ENCODE measurements around the gene HHLA2.
A peak's percentile ranks its signal among the peaks of the same experiment; 100 is the strongest.

HHLA2 gene

DNA sequence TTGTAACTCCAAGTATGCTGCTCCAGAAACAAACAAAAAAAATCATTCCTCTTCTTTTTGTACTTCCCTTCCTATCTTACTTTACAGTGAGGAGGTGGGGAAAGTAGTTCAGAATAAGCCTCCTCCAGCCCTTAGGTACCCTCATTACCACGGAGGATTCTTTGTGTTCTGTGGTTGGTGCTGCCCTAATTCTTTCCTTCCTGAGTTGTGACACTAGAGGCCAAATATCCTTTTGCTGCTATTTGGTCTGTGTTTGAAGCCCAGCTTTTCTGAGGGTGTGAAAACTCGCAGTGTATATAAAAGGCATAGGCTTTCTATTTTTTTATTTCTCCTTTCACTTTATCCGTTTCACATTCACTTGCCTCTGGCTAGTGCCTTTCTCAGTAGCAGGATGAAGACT lies 98.2 kb downstream of the HHLA2 start:
- DNase-seq, result no peak

DNA sequence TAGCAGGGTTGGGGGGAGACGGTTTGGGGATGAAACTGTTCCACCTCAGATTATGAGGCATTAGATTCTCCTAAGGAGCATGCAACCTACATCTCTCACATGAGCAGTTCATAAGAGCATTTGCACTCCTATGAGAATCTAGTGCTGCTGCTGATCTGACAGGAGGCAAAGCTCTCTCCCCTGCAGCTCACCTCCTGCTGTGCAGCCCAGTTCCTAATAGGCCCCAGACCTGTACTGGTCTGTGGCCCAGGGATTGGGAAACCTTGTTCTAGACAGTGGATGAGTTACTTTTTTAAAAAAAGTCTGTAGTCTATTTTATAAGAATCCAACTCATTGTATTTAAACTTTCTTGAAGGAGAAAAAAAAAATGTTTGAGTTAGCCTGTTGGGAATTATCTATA lies 100.0 kb downstream of the HHLA2 start:
- no peak for DNase-seq

DNA sequence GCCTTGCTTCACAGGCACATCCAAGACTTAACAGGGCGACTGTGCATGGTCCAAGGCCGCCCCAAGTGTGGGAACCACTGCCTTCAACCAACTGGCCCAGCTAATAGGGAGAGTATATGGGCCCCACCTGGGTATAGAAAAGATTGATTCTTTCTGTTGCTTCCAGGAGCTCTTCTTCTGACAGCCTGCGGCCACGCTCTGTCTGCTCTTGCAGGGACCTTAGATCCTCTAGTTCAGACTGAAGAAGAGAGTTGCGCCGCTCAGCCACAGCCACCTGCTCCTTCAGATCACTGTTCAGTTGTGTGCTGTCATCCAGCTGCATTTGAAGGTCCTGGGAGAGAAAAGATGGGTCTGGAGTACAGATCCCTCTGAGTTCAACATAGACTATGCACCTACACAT lies 102.2 kb downstream of the HHLA2 start:
- DNase-seq, result no peak

DNA sequence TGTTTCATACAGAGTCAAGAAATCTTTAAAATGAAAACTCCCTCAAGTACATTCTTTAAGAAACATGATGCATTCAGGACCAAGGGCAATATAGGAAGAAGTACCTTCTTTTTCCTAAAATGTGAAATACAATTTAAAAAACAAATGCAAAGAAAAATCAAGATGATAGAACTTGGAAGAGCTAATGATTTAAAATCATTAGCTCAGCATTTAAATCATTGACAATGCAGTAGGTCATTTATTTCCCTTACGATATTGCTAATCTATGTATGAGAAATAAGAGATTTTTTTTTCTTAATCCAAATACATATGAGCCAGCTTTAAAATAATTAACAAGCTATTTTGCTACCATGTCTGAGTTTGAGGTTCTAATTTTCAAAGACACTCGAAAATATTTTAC lies 105.5 kb downstream of the HHLA2 start:
- no peak for DNase-seq

DNA sequence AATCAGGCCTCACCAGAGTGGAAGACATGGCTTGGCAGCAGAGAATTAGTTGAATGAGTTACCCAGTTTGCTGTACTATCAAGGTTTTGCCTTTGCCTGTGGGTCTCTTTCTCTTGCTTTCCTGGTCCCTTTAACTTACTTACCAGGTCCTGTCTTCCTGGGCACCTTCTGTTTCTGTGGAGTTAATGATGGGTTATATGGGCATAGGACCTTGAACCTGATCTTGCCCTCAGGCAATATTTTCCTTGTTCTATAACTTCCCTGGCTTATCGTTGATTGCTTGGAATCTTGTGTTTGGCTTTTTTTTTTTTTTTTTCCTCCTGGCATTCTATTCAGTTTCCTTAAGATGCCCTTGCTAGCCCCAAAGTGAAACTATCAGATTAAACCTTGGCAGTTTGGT lies 106.8 kb downstream of the HHLA2 start:
- no peak for DNase-seq

DNA sequence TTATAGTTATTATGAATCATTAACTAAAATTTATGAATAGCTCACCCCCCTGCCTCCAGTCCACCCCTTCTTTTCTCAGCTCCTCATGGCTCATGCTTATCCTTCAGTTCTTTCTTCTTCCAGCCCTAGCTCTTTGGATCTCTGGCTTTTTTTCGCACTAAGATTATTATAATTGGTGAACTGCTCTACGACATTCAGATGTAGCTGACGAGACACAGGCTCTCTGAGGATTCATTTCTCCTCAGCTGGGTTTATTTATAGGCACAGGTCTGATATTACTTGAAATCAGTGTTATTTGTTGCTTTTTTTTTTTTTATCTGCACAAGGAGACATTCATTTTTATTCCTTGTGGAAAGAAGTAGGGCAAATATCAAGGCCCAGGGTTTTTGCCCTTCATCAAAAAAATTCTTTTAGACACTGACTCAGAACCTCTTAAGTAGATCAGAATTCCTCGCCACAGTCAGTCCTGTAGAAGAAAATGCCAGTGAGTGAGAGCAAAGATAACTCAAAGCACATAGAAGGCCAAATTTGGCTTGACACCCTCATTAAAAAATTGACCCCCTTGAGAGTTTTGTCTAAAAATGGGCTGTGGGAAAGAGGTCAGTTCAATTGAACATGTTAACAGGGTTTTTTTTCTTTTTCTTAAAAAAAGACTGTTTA lies 107.5 kb downstream of the HHLA2 start:
- DNase-seq, result no peak

DNA sequence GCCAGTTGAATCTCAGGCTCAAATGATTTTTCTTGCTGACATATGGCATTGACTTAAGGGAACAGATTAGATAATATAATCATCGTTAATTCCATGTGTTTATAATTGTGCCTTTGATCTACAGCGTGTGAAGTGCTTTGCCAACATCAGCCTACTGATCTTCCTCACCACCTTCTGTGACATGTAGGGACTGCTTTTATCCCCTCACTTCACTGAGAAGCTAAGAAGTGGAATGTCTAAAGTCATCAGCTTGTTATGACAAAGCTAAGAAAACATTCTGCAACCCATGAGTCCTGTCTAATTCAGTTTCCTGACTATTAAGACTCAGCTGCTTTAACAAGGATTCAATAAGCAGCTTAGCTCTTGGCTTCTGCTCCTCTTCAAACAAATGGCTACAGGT lies 108.0 kb downstream of the HHLA2 start:
- DNase-seq, result no peak

DNA sequence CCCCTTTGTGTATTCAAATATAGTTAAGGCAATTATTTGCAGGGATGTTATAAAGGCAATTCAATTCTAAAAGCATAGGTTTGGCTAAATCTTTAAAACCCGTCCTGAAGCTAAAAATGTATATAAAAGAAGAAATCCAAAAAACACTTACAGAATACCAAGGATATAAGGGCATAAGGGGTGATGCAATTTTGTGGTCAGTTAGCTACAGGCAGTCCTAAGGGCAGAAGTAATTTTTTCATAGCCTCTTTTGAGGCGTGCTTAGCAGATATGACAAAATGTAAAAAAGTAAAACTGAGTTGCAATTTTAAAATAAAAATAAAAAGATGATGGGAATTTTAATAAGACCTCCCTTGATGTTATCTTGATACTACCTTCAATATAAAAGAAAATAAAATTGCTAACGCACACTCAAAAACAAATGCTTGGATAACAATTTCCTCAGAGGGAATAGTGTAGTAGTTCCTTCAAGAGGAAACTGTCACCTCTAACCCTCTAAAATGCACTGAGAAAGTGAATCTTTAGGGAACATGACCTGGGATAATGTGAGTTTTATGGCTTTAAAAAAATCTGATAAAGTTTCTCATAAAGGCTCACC lies 109.8 kb downstream of the HHLA2 start:
- DNase-seq, result no peak

DNA sequence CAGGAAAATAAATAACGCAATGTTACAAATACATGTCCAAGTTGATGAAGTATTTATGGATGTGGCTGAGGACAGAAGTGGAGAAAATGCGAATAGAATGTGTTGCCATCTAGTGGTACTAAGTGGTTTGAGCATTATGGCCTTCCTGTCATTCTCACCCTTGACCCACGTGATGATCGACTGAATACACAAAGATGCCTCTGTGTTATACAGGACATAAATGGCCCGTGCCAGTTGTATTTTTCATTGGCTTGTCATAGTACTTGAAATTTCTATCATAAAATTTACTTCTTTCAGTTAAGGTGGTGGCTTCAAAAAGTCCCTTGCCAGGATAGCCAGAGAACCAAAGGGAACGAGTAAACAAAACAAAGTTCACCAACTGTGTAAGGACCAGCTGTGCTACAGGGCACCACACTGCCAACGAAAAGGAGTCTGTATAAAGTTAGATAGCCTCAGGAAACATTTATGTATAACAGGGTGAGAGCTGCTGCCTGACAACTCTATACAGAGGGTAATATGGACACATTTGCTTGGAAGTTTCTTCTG lies 110.4 kb downstream of the HHLA2 start:
- DNase-seq, result no peak

DNA sequence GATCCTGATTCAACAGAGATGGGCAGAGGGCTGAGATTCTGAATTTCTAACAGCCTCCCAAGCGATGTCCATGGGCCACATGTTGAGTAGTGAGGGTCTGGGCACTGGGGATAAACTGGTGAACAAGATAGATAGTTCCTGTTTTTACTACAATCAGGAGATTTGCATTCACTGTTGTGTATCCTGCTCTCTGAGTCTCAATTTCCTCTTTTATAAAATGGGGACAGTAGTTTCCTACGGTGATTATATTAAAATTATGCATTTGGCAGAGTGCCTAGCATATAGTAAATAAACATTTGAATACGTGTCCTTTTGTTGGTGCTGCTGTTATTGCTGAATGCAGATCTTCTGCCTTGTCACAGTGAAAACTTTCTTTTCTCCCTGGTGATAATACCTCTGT lies 111.5 kb downstream of the HHLA2 start:
- no peak for DNase-seq

DNA sequence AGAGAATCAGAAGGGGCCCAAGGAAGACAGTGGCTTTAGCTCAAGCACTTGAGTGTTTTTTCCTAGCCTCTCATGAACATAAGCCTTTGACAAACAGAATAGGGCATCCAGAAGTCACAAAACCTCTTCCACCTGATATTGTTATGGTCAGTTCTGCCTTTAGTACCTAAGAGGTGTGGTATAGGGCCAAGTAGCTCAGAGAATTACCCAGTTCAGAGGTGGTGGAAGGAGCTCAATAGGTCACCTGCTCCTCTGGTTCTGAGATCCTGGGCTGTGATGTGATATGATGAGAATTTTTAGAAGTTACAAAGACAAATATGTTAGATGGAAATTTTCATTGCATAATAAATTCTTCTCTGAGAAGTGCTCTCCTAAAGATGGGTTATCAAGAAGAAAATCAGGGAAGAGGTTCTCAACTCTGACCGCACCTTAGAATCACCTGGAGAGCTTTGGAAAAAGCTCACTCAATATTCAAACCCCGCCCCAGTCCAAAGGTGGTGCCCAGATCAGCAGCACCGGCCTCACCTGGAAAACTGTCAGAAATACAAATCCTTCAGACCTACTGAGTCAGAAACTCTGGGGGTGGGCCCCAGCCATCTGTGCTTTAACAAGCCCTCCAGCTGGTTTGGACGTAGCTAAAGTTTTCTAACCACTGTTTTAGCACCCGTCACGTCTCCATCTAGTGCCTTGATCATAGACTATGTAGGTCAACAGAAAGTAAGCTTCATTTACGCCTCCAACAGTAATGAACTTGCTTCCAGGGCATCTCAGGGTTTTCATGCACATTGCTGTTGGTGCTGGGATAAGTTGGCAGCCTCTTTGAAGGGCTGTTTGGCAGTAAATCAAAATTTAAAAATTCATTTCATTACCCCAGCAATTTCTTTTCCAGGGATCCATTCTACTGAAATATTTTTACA lies 112.8 kb downstream of the HHLA2 start:
- DNase-seq, result no peak

DNA sequence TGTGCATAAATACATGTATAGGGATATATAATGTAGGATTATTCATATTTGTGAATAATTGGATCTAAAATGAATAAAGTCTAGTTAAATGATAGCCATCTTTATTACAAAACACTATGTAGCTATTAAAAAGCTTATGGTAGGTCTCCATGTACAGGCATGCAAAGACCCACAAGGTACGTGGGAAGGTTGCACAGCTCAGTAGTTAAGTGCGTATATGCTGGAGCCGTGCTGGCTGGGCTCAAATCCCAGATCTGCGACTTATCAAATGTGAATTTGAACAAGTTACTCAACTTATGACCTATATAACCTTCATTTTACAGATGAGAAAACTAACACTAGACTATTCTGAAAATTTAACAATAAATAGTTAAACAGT lies 113.4 kb downstream of the HHLA2 start:
- DNase-seq, result no peak

DNA sequence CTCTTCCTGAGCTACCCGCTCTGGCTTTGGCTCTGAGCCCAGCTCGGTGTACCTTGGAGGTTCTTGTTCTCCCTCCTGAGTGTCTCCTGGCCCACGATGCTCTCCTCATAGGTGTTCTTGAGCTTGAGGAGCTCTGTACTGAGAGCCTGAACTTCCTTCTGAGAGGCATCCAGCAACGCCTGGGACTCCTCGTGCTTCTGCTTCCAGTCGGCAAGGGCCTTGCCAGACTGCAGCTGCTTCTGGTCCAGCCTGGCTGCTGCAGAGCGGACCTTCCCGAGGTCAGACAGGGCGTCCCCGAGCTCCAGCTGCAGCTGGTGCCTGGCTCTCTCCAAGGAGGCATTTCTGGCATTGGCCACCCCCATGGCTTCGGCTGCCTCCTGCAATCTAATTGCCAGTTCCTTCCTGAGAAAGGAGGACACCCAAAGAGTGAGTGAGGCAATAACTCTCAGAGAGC lies 114.2 kb downstream of the HHLA2 start:
- DNase-seq, result peak; percentile 23

DNA sequence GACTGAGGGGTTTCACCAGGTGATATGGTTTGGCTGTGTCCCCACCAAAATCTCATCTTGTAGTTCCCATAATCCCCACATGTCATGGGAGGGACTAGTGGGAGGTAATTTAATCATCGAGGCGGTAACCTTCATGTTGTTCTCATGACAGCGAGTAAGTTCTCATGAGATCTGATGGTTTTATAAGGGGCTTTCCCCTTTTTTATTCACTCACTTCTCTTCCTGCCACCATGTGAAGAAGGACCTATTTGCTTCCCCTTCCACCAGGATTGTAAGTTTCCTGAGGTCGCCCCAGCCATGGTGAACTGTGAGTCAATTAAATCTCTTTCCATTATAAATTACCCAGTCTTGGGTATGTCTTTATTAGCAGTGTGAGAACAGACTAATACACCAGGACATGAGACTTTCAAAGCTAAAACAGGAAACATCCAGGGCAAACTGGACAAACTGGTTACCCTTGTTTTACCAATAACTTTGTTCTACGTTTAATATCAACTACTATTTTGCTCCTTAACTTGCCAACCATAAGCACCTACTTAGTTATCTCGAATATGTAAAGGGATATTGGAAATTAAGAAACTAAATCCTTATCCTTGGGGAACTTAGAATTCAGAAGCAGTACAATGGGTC lies 115.9 kb downstream of the HHLA2 start:
- DNase-seq, result no peak

DNA sequence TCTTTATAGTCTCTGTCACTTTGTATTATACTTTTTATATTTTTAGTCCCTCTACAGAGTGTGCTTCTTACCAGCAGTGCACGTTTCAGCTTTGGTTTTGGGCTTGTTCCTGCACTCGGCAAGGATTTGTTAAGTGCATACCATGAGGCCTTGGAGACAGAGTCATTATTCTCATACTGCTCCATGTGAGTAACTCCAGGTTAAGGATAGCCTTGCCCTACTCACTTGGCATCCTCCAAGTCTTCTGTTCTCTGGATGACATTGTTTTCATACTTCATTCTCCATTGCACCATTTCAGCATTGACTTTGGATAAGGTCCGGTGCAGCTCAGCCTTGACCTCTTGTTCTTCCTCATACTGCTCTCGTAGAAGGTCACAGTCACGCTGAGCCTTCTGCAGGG lies 117.7 kb downstream of the HHLA2 start:
- no peak for DNase-seq

DNA sequence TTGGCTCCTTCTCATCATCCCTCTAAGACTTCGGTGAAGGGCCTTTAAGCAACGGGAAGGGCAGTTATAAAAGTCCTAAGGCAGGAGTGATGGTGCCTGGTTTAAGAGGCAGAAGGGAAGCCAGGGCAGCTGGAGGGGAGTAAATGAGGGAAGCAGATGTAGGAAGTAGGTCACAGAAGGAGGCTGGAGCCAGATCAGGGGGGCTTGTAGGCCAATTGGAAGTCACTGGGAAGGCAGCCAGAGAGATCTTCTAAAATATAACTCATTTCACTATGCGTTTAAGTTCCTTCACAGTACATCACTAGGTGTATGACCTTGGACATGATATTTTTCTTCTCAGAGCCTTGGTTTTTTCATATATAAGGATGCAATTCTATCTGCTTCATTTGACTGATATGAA lies 119.3 kb downstream of the HHLA2 start:
- DNase-seq, result no peak

DNA sequence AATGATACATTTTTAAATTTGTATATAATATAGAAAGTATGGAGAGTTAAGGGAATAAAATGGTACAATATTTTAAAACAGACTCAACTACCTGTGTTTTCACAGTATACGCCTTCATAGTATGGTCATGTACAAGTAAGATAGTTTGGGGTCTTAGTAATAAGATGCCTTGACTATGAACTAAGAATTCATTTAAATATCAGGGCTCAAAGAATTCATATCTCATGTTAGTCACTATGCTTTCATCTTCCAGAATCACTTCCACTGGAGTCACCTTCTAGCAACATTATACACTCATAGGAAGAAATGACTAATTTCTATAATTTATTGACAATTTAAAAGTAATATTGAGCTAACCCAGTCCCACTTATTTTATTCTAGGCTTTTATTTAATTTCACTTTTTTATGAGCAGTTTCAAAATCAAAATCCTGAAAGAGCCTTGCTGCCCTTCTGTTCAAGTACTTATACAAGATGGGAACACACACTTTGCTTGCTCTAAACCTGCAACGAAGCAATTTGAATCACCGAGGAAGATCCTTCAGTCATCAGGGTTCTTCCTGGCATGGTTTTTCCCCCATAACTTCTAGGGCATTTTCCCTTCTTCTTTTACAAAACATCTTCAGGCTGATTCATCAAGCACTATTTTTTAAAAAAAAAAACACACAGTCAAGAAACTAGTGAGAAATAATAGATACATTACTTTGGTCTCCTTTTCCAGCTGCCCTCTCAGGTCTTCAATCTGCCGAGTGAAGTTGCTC lies 119.9 kb downstream of the HHLA2 start:
- DNase-seq, result no peak

DNA sequence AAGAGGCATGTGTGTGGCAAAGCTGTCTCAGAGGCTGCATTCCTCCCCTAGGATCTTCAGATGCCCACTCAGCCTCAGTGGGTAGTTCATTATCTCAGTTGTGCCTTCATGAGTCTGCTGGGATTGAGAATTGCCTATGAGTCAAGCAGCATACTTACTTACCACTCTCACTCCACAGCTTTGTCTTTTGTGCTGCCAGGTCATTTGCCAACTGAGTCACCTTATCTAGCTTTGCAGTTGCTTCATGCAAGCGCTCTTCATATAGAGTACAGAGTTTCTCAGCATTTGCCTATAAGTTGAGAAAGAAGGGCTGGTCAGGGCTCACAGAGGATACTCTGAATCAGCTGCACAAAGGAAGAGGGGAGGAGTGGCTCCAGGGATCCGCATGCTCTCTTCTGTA lies 124.6 kb downstream of the HHLA2 start:
- no peak for DNase-seq
